H1 (cell line): ENCODE measurements around the gene TUBB1. TPM values are rescaled to one million over a fixed set of nuclear protein-coding genes. Genes with fewer than 3 reads are reported as not detected.
A peak's percentile ranks its signal among the peaks of the same experiment; 100 is the strongest.

ENCODE experiments used
- CTCF ChIA-PET: fragments of 300-600 bp; sonication (Branson Sonifier 250); formaldehyde crosslinking; loops from one replicate; lab custom pipeline; 2021; ENCODE audit not compliant: partially characterized antibody; lab: Charles Lee
- POLR2A ChIA-PET: fragments of 300-600 bp; sonication (Branson Sonifier 250); formaldehyde crosslinking; loops from one replicate; lab custom pipeline; 2021; ENCODE audit warnings: inconsistent platforms; ENCODE audit not compliant: partially characterized antibody; lab: Charles Lee
- DNase-seq, 2 experiments: peaks; one replicate each; pipeline versions ENCODE4 v3.0.0 to v3.0.0-alpha.2; 2010 to 2022; ENCODE audit warnings: low spot score in 2 of 2, low read depth in 1 of 2, mixed read lengths in 1 of 2
- FAIRE-seq: peaks from 2 replicates; lab custom pipeline; 2011; peaks lifted over from hg19 to GRCh38; lab: Jason Lieb, UNC
- H2AFZ ChIP-seq: 2 replicates; pipeline ENCODE4 v1.8.1; 2012; ENCODE audit warnings: low read length, inconsistent platforms
- H2AK5ac ChIP-seq: 2 replicates; pipeline ENCODE4 v1.6.1; 2013; ENCODE audit warnings: low read depth, low read length
- H2BK120ac ChIP-seq: replicated peaks from 2 replicates; pipeline ENCODE3; 2013; ENCODE audit warnings: low read depth, low read length, inconsistent platforms
- H2BK12ac ChIP-seq: 2 replicates; pipeline ENCODE4 v1.6.1; 2013; ENCODE audit warnings: low read depth, low read length
- H2BK15ac ChIP-seq: 2 replicates; pipeline ENCODE4 v1.6.1; 2013; ENCODE audit warnings: low read length
- H2BK20ac ChIP-seq: 2 replicates; pipeline ENCODE4 v1.6.1; 2013; ENCODE audit warnings: low read length
- H2BK5ac ChIP-seq: 2 replicates; pipeline ENCODE4 v1.6.1; 2013; ENCODE audit warnings: low read depth, low read length
- H3K14ac ChIP-seq: 2 replicates; pipeline ENCODE4 v1.6.1; 2013; ENCODE audit warnings: inconsistent platforms; ENCODE audit not compliant: insufficient read length
- H3K18ac ChIP-seq: 2 replicates; pipeline ENCODE4 v1.6.1; 2013; ENCODE audit warnings: low read length; ENCODE audit errors: extremely low read depth
- H3K23ac ChIP-seq: 2 replicates; pipeline ENCODE4 v1.6.1; 2013; ENCODE audit warnings: inconsistent platforms; ENCODE audit not compliant: insufficient read length
- H3K23me2 ChIP-seq: 2 replicates; pipeline ENCODE4 v1.6.1; 2013; ENCODE audit warnings: low read depth, low read length
- H3K27ac ChIP-seq: 2 replicates; pipeline ENCODE4 v1.6.1; 2011; ENCODE audit warnings: low read depth, low read length, inconsistent platforms
- H3K27me3 ChIP-seq, 4 experiments: replicated peaks in 1 of 4; 1 replicate in 1 of 4; 2 replicates in 3 of 4; pipeline versions ENCODE4 v1.6.1 to v1.8.1; 2011 to 2013; ENCODE audit warnings: low read length in 3 of 4, mild to moderate bottlenecking in 3 of 4, inconsistent platforms in 2 of 4, mixed read lengths in 2 of 4, moderate library complexity in 1 of 4; ENCODE audit not compliant: control insufficient read depth in 3 of 4, insufficient read depth in 3 of 4; ENCODE audit errors: extremely low read depth in 1 of 4
- H3K36me3 ChIP-seq, 4 experiments: 2 replicates each; pipeline versions ENCODE4 v1.6.1 to v1.8.1; 2011 to 2013; ENCODE audit warnings: mild to moderate bottlenecking in 4 of 4, low read length in 3 of 4, moderate library complexity in 2 of 4, control low read depth in 1 of 4, inconsistent platforms in 1 of 4; ENCODE audit not compliant: insufficient read depth in 4 of 4, control insufficient read depth in 2 of 4
- H3K4ac ChIP-seq: replicated peaks from 2 replicates; pipeline ENCODE3; 2013; ENCODE audit warnings: low read length, low read depth, mixed read lengths, inconsistent platforms; ENCODE audit not compliant: insufficient read length
- H3K4me1 ChIP-seq, 4 experiments: replicated peaks in 1 of 4; 1 replicate in 1 of 4; 2 replicates in 3 of 4; pipeline versions ENCODE4 v1.6.1 to v1.8.1; 2011 to 2013; ENCODE audit warnings: low read length in 3 of 4, inconsistent platforms in 2 of 4, mixed read lengths in 1 of 4; ENCODE audit not compliant: insufficient read depth in 4 of 4, control insufficient read depth in 3 of 4
- H3K4me2 ChIP-seq, 2 experiments: 2 replicates each; pipeline versions ENCODE4 v1.6.1 to v1.8.1; 2011 to 2013; ENCODE audit warnings: low read depth in 2 of 2, low read length in 2 of 2, control low read depth in 1 of 2, inconsistent platforms in 1 of 2, mild to moderate bottlenecking in 1 of 2; ENCODE audit not compliant: insufficient read depth in 1 of 2
- H3K4me3 ChIP-seq, 4 experiments: fragments of 200-600, 300-600 bp in 1 of 4; sonication (generic), shearing (Covaris generic), sonication (Bioruptor Twin) in 1 of 4; 2 replicates each; pipeline versions ENCODE4 v1.5.1 to v1.8.1; 2011 to 2016; ENCODE audit warnings: low read length in 4 of 4, low read depth in 3 of 4, control low read depth in 2 of 4, inconsistent platforms in 2 of 4, mild to moderate bottlenecking in 2 of 4, mixed read lengths in 1 of 4, moderate library complexity in 1 of 4; ENCODE audit not compliant: insufficient read depth in 2 of 4; ENCODE audit errors: extremely low read depth in 1 of 4
- H3K56ac ChIP-seq: replicated peaks from 2 replicates; pipeline ENCODE3; 2013; ENCODE audit warnings: low read depth, mild to moderate bottlenecking, mixed read lengths, low read length, inconsistent platforms; ENCODE audit not compliant: insufficient read length
- H3K79me1 ChIP-seq: 2 replicates; pipeline ENCODE4 v1.6.1; 2013; ENCODE audit warnings: low read depth, low read length, control low read depth
- H3K79me2 ChIP-seq, 2 experiments: 2 replicates each; pipeline versions ENCODE4 v1.6.1 to v1.8.1; 2012 to 2013; ENCODE audit warnings: low read length in 2 of 2, mild to moderate bottlenecking in 2 of 2, inconsistent platforms in 1 of 2; ENCODE audit not compliant: insufficient read depth in 2 of 2, control insufficient read depth in 1 of 2
- H3K9ac ChIP-seq, 4 experiments: replicated peaks in 1 of 4; 1 replicate in 1 of 4; 2 replicates in 3 of 4; pipeline versions ENCODE4 v1.6.1 to v1.8.1; 2011 to 2013; ENCODE audit warnings: low read depth in 3 of 4, low read length in 3 of 4, control low read depth in 2 of 4, mild to moderate bottlenecking in 2 of 4, moderate library complexity in 2 of 4, inconsistent platforms in 1 of 4; ENCODE audit errors: extremely low read depth in 1 of 4
- H3K9me3 ChIP-seq, 2 experiments: 2 replicates each; pipeline versions ENCODE4 v1.6.1 to v1.8.1; 2012 to 2013; ENCODE audit warnings: mild to moderate bottlenecking in 2 of 2, moderate library complexity in 2 of 2, control low read depth in 1 of 2, inconsistent platforms in 1 of 2, low read depth in 1 of 2, low read length in 1 of 2, mixed read lengths in 1 of 2; ENCODE audit not compliant: insufficient read depth in 2 of 2
- H4K20me1 ChIP-seq, 2 experiments: replicated peaks in 1 of 2; 2 replicates each; pipeline versions ENCODE3 to v1.8.1; 2011 to 2013; ENCODE audit warnings: inconsistent platforms in 2 of 2, low read length in 2 of 2, mild to moderate bottlenecking in 1 of 2; ENCODE audit not compliant: insufficient read depth in 2 of 2, control insufficient read depth in 1 of 2
- H4K5ac ChIP-seq: 2 replicates; pipeline ENCODE4 v1.6.1; 2013; ENCODE audit warnings: low read length, low read depth, mixed read lengths, inconsistent platforms; ENCODE audit not compliant: insufficient read length
- H4K8ac ChIP-seq: 2 replicates; pipeline ENCODE4 v1.8.0; 2013; ENCODE audit warnings: mild to moderate bottlenecking, moderate library complexity, low read length, inconsistent platforms; ENCODE audit not compliant: insufficient read depth; ENCODE audit errors: extremely low read depth
- H4K91ac ChIP-seq: replicated peaks from 2 replicates; pipeline ENCODE3; 2013; ENCODE audit warnings: low read length, mixed read lengths, inconsistent platforms; ENCODE audit not compliant: insufficient read length
- BCL11A ChIP-seq, 2 experiments: IDR thresholded peaks; one replicate each; pipeline ENCODE4 v1.6.1; 2011; ENCODE audit warnings: low read depth in 2 of 2, low read length in 2 of 2, mild to moderate bottlenecking in 2 of 2
- NRF1 ChIP-seq: IDR thresholded peaks from 2 replicates; pipeline ENCODE4 v1.6.1; 2011; ENCODE audit warnings: mild to moderate bottlenecking, low read depth, low read length, improper control_type of control experiment
- WGBS, 2 experiments: shearing (Covaris generic) in 1 of 2; methylation state at CpG; one replicate each; pipeline versions ENCODE4 v1.1.6 to v1.1.7; 2013 to 2015; ENCODE audit warnings: low lambda C conversion rate in 2 of 2, mixed read lengths in 2 of 2, inconsistent platforms in 1 of 2, low coverage in 1 of 2, missing lambda C conversion rate in 1 of 2; ENCODE audit not compliant: insufficient replicate concordance in 2 of 2, insufficient coverage in 1 of 2, insufficient read length in 1 of 2; ENCODE audit errors: extremely low coverage in 1 of 2, missing lambda C conversion rate in 1 of 2; 5-methylcytosine and 5-hydroxymethylcytosine counted together
- polyA plus RNA-seq, 7 experiments: library from polyadenylated mRNA; depleted of rRNA in 3 of 7; stranded (reverse) in 5 of 7; unstranded in 2 of 7; fragments of >200 nt in 5 of 7; fragments of 200-250 nt in 2 of 7; gene quantifications; 1 replicate in 5 of 7; 2 replicates in 1 of 7; 4 replicates in 1 of 7; pipeline versions ENCODE4 v1.2.1 to v1.2.3, GENCODE V29; 2011 to 2013; ENCODE audit warnings: missing spikeins in 2 of 7, mixed read lengths in 2 of 7
- total RNA-seq: library from RNA; stranded (reverse); fragmentation: NEBNext Ultra II Directional; extraction: Animal tissue kit (Norgen Biotek cat#: 25700); gene quantifications from 2 replicates; pipeline ENCODE4 v1.2.1, GENCODE V29; 2021

The TUBB1 gene
- total and polyA plus RNA-seq, 2 of the 8 experiments (the other 6 are each of a cell fraction or from before 2014, with no cell fraction given), result not detected

GRCh38 chr20:59042796-59043631 lies 23.8 kb downstream of the TUBB1 start:
- no peak overlapping the region for H3K23ac ChIP-seq
- H3K9me3 ChIP-seq, result no peaks in the 10 kb centered on the region; a peak in 1 of 4 replicates
- 0 out of 2 replicates have a peak overlapping the region, but pooled peaks have one; percentile 12 for H2BK15ac ChIP-seq
- H3K79me1 ChIP-seq, result no peaks in the 10 kb centered on the region; the same call in 1 of the 2 replicates
- 44% methylated on average over 51 of the region's 66 CpGs; no CpG with 5 or more reads in 1 of the 2 experiments for WGBS, 2 experiments
- peak overlapping the region; percentile 71; the same call in 1 of the 2 replicates for H4K8ac ChIP-seq
- FAIRE-seq, result no peak
- H3K36me3 ChIP-seq, result peaks cover 0 to 1% (median 0%) of the 10 kb centered on the region in 4 experiments; a peak in 2 of 8 replicates
- H3K4ac ChIP-seq, result no peak overlapping the region
- H3K14ac ChIP-seq, result no peak overlapping the region
- no peak overlapping the region for H2BK120ac ChIP-seq
- peak; percentile 43 to 94 for DNase-seq
- TF ChIP-seq NRF1 (peak; percentile 76), BCL11A (IDR thresholded peaks at IDR 0.05; ENCODE audit: low read depth in 2 of 2, low read length in 2 of 2) (no peak)
- H3K4me3 ChIP-seq, result peak overlapping the region; percentile 33 to 69 (median 48)
- 0 out of 2 replicates have a peak overlapping the region, but pooled peaks have one; percentile 16 for H3K18ac ChIP-seq
- H2AK5ac ChIP-seq, result no peak overlapping the region
- no peak overlapping the region; the same call in 1 of the 2 replicates for H2BK20ac ChIP-seq
- no peak overlapping the region for H2BK12ac ChIP-seq
- peak overlapping the region; percentile 50 for H4K5ac ChIP-seq
- POLR2A ChIA-PET, result interaction anchor here (2.1 to 2.4 kb wide), 2 partner anchors 10 to 11 kb away, joined by 5 to 9 read pairs; partner anchors contain the start of gene ATP5F1E
- H4K20me1 ChIP-seq, result peaks cover 0 to under 1% of the 10 kb centered on the region in 2 experiments
- H3K56ac ChIP-seq, result no peak overlapping the region
- no peak overlapping the region for H3K9ac ChIP-seq
- no peaks in the 10 kb centered on the region for H3K27me3 ChIP-seq
- H3K4me1 ChIP-seq, result peaks cover 0 to 4% (median 0%) of the 10 kb centered on the region in 4 experiments; a peak in 1 of 7 replicates
- H2AFZ ChIP-seq, result peak overlapping the region; percentile 78; the same call in 1 of the 2 replicates
- peak overlapping the region; percentile 64 to 69 for H3K4me2 ChIP-seq
- H3K23me2 ChIP-seq, result peaks cover 2% of the 10 kb centered on the region; the same call in 1 of the 2 replicates
- peak overlapping the region; percentile 74; the same call in 1 of the 2 replicates for H2BK5ac ChIP-seq
- CTCF ChIA-PET, result interaction anchor here (1.1 to 1.2 kb wide), 2 partner anchors 9 to 116 kb away, joined by 3 read pairs; no protein-coding TSS in a partner anchor
- H3K27ac ChIP-seq, result no peak overlapping the region
- H3K79me2 ChIP-seq, result peaks cover 11 to 35% of the 10 kb centered on the region in 2 experiments; a peak in 3 of 4 replicates
- H4K91ac ChIP-seq, result peak overlapping the region; percentile 80
